EL (cell line): Measurements from ENCODE around the gene CHN1.

ENCODE experiments used
- DNase-seq: peaks from one replicate; pipeline ENCODE4 v3.0.0-alpha.2; 2016

Gene CHN1

GRCh38 chr2:174760845-174761473 lies 244.2 kb downstream of the CHN1 start:
- DNase-seq: no peak

GRCh38 chr2:174759381-174760065 lies 245.7 kb downstream of the CHN1 start:
- DNase-seq: no peak

GRCh38 chr2:174756743-174757142 lies 248.4 kb downstream of the CHN1 start:
- no peak for DNase-seq

GRCh38 chr2:174753038-174753633 lies 252.0 kb downstream of the CHN1 start:
- DNase-seq: no peak

GRCh38 chr2:174752403-174753037 lies 252.7 kb downstream of the CHN1 start:
- no peak for DNase-seq

GRCh38 chr2:174750923-174751441 lies 254.2 kb downstream of the CHN1 start:
- no peak for DNase-seq

GRCh38 chr2:174749793-174750192 lies 255.4 kb downstream of the CHN1 start:
- no peak for DNase-seq

GRCh38 chr2:174748948-174749347 lies 256.2 kb downstream of the CHN1 start:
- DNase-seq: peak; percentile 58
